Hippocampal formation (tissue), 2 donors: ENCODE data around the gene ELMO1.

ENCODE experiments used
- DNase-seq, 2 donors: peaks; one replicate each; lab custom pipeline; 2025; lab: John Stamatoyannopoulos, UW

Gene ELMO1

DNA sequence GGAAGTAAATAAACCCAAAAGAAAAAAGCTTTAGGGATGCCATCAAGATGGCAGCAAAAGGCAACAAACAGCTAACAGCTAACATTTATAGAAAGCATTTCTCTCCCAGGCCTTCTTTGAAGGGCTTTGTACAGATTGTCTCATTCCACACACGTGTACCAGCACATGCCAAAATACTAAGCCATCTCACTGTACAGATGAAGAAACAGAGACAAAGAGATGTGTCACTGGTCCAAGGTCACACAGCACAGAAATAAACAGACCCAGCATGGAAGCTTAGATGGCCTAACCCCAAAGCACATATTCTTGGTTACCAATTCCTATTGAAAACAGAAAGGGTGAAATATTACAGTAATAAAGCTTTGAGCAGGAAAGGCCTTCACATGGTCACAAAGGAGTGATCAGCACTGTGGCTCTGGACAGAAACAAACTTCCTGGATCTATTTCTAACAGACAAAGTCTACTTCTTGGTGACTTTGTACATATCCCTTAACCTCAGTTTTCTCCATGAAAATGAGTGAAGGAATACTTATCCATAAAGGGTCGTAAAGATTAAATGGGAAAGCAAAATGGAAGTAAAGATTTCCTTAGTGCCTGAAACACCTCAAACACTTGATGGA lies 346.0 kb downstream of the ELMO1 start:
- no peak for DNase-seq

DNA sequence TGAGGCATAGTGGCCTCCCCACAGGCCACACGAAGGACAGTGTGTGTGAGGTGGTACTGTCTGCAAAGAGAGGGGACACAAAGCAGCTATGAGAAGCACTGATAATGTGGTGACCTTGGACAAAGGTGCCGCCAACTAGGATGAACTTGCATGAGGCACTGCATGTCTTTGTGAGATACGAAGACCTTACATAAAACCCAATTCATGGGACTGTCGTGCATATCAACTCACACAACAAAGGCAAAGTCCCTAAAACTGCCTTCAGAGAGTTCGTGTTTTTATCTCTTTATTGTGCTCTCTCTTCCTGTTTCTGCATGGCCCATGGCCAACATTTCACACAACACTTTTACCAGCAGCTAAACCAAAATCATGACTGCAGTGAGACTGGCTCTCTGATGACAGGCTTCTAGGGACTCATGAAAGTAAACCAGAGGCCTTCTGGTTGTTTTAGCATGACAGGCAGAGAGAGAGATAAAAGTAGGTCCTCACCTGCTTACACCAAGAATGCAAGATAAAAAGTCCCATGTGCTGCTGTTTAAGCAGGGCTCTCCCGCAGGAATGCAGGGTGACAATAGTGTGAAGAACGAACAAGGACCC lies 347.8 kb downstream of the ELMO1 start:
- DNase-seq = no peak

DNA sequence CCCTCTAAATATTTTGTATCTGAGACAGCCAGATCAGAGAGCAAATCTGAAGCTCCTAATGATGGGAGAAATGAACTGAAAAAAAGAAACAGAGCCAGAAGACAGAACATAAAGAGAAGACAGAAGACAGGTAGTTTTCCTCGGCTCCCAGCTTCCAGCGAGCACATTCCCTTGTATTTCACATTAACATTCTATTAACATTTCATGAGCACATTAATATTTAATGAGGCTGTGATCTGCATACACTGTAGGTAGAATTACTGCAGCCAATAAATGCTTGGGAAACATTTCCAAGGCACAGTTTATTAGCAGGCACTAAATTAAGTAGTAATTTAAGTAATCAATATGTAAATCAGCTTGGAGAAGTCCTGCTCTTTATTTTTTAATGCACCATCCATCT lies 349.9 kb downstream of the ELMO1 start:
- no peak for DNase-seq

DNA sequence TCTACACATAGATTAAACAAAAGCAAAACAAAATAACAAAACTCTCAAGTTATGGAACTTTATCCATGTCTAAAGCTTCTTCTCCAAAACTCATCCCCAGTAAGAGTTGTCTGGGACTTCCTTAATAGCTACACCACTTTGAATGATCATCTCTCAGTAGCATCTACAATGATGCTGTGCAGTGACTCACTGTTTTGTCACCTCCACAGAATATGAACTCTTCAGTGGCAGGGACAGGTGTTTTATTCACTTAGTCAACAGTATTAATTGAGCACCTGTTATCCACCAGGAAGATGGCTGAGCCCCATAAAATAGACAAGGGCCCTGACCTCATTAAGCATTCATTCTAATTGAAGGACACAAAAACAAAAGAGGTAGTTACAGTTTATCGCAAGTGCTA lies 350.7 kb downstream of the ELMO1 start:
- no peak for DNase-seq

DNA sequence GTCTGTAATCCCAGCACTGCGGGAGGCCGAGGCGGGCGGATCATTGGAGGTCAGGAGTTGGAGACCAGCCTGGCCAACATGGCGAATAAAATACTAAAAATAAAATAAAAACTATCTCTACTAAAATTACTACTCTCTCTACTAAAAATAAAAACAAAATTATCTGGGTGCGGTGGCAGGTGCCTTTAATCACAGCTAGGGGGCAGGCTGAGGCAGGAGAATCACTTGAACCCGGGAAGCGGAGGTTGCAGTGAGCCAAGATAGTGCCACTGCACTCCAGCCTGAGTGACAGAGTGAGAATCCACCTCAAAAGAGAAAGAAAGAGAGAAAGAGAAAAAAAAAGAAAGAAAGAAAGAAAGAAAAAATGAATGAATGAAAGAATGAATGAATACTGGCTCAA lies 351.4 kb downstream of the ELMO1 start:
- DNase-seq = no peak

DNA sequence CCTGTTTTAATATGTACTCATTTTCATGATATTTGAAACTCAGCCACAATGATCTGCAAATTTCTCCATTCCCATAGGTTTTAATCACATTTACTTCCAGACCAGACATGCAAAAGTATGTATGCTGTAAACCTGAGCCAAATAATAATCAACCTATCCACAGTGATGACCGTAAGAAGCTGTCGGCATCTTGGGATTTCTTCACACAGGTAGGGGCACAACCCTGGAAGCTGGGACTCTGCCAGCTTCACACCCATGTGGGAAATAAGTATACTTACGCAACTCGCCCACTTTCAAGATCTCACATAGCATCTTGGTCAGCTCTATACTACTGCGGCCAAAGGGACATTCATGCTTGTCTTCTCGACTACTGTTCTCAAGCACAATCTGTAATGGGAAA lies 352.3 kb downstream of the ELMO1 start:
- no peak for DNase-seq

DNA sequence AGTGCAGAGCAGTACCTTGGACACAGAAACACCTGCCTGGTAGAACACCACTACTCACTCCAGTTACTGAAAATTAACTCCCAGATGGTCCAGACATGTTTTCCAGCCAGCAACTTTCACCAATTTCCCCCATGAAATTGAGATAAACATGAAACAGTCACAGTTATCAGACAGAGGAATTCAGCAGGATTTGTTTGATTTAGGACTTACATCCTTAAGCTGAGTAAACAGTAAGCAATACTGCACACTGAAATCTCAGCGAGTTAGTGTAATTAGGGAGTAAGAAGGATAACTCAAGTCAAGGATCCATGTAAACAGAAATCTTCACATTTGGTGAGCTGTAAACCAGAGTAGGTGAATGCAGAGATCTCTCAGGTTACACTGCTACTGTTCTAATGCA lies 353.5 kb downstream of the ELMO1 start:
- DNase-seq = no peak

DNA sequence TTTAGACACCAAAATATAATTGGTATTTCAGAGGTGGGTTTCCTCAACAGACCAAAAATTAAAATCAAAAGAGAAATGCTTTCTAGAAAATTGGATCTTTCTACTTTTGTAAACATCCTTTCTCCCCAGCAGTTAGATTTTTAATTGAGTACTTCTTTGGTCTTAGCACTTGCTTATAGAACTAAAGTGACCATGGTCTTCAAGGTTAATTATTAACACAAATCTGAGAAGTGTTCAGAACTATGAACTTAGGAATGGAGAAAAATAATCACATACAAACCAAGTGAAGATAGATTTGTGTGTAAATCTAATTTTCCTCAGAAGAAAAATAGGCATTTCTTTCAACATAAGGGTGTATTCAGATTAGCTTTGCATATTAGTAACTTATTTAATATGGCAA lies 355.4 kb downstream of the ELMO1 start:
- no peak for DNase-seq

DNA sequence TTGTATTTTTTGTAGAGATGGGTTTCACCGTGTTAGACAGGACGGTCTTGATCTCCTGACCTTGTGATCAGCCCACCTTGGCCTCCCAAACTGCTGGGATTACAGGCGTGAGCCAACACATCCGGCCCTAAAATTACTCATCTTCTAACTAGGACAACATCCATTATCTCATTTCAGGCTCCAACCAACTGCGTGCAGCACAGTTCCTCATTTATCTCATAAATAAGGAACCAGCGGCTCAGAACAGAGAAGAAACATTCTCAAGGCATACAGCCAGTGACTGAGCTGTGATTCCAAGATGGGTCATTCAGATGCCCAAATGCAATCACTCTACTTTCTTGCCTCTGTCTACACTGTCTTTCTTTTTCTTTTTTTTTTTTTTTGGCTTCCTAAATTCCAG lies 356.1 kb downstream of the ELMO1 start:
- no peak for DNase-seq

DNA sequence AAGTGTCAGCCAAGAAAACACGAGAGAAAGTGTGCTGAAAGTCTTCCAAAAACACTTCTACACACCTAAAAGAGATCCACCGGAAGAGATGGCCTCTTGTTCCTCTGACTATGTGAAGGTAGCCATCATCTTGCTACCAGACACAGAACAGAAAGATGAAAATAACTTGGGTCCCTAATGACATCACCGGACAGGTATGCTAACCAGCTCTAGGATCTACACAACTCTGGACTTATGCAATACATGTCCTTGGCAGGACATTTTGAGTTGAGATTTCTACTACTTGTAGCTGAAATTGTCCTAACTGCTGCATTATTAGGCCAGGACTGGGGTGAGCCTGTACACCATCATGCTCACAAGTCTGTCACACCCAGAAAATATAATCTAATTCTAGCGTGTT lies 358.7 kb downstream of the ELMO1 start:
- no peak for DNase-seq

DNA sequence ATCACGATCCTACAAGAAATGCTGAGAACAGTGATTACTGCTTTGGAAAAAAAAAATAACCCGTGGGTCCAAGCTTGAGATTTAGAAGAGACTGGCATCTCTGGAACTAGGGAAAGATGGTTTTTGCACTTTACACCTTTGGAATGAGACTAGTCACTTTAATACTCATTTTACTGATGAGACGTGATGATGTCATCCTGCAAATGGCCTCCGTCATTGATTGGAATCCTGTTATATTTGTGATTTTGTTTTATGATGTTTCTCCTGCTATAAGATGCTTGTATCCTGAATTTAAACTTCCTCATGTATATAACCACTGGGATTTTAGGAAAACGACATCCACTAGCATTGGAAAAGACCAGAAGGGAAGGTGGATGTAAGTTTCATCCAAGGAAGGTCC lies 363.1 kb downstream of the ELMO1 start:
- DNase-seq = no peak

DNA sequence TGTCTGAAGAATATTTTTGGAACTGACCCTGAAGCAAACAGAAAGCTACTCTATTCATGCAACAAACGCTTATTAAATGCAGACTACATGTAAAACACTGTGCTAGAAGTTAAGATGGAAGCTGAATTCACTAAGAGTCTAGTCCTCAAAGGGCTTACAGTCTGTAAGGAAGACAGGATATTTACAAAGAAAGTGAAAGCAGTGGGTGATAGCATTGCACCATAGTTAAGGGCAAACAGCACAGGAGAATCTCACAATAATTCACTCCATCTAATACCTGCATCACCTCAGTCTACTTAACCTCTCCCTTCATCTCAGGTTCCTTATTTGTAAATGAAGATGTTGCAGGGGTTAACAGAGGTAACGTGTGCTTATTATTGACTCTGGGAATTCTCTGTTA lies 364.4 kb downstream of the ELMO1 start:
- no peak for DNase-seq

DNA sequence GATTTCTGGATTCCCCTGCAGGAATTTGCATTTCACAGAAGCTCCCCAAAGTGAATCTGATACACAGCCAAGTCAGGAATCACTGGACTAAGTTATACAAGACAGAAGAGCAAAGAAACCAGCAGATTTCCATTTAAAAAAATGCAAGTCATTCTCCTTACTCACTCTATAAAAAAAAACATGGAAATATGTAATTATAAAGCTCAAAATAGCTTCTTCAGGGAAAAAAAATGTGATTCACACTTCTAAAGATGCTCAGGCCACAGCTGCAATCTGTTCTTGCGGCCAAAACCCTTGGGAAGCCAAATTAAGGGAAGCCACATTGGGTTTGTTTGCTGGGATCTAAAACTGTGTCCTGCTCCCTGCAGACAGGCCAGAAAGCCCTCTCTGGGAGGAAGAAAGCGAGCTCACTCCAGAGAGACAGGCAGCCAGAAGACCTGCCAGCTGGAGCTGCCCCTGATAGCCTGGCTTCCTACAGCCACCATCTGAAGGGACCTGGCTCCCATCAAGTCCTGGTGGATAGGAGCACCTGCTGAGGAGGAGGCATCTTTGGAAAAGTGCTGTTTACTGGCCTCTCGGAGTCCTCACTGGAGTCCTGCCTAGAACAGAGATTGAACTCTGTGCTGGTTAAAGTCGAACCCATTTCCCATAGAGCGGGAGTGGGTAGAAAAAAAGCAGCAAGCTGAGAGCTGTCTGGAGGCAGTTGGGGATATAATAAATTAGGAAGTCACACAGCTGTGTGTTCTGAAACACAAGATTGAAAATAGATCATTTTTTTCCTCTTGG lies 365.2 kb downstream of the ELMO1 start:
- DNase-seq = no peak

DNA sequence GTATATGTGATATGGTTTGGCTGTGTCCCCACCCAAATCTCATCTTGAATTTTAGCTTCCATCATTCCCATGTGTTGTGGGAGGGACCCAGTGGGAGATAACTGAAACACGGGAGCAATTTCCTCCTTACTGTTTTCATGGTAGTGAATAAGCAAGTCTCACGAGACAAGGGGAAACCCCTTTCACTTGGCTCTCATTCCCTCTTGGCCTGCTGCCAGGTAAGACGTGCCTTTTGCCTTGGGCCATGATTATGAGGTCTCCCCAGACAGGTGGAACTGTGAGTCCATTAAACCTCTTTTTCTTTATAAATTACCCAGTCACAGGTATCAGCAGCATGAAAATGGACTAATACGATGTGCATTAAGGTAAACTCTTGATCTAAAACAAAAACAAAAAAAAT lies 367.2 kb downstream of the ELMO1 start:
- DNase-seq = no peak

DNA sequence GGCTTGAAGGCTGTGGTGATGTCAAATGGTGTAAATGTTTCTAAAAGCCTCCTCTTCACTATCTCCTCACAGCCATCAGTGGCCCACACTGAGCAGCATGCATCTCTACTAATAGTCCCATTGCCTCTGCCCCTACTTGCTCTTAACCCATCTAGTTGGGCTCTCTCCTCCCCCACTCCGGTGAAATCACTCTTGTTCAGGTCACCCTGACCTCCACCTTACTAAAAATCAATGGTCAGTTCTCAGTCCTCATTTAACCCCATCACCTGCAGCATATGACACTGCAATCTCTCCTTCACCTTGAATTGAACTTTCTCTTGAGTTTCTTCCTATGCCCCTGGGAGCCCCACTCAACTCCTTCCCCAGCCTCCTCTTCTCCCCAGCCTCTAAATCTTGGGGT lies 369.2 kb downstream of the ELMO1 start:
- DNase-seq = no peak

DNA sequence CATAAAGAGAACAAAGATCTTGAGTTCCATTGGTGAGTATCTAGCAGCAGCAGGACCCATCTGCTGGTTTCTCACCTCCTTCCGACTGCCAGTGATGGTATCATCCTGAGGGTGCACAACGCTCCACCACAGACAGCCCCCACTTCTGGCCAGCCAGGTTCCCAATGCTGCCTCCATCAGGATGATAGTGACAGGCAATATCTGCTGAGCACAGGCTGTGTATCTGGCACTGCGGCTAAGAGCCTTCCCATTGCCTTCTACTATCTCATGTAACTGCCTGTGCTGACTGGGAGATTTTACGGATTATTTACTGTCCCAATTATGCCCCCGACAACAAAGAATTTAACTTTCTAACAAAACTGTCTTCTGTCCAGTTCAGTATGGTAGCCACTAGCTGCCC lies 372.0 kb downstream of the ELMO1 start:
- DNase-seq = no peak

DNA sequence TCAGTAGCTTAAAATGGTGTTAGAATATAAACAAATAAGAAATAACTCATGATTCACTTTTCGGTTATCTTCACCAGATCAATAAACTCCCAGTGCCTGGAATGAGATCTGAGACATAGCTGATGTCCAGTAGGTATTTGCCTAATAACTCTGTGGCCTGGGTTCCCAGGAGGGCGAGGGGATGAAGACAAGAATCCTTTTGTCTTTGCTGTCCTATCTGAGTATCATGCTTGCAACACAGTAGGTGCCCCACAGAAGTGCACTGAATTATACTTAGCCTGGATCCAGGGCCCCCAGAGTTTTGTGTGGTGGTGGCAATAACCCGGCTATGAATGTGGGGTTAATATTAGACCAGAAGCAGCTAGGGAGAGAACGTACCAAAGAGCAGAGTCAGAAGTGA lies 374.3 kb downstream of the ELMO1 start:
- DNase-seq = no peak

DNA sequence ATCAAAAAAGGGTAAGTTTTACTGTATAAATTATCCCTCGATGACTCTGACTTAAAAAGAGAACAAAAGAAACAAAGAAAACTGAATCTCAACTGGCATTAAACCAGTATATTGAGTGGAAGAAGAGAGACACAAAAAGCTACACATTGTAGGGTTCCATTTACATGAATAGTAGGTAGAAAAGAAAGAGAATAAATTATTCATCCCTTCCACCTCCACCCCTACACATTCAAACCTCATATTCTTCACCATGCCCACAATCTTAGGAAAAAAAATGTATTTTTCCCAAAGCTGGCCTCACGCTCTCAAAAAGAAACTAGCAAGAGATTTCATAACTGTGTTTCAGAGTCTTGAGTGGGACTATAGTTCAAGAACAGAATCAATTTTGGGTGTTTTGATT lies 377.5 kb downstream of the ELMO1 start:
- no peak for DNase-seq

DNA sequence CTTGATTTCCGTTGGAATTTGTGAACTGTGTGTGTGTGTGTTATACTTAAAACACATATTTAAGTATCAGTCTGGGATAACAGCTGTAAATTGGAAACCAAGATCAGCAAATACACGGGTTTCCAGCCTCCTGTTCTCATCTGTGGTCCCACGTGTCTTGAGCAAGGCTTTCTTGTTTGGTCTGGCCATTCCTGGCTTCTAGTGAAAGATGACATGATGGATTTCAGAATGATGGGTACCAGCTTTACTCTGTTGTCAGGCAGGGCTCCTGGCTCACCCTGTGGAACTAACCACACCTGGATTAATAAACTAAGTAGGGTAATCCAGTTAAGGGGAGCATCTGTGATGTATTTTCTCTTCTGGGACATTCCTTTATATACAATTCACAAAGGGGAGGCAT lies 378.2 kb downstream of the ELMO1 start:
- no peak for DNase-seq

DNA sequence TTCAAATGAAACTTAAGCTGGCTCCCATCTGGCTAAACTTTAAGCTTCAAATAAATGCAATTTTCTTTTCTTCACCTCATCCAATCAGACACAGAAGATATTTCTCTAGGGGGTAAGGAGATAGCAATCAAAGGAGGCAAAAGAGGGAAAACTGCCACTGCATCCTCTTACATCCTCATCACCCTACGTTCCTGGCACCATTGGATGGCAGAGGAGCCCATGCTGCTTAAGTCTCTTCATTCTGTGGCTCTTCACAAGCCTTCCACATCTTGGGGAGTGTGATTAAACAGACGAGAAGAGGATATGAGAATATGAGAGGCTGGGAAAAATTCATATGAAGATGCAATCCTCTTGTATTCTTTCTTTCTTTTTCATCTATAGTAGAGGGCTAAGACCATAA lies 378.6 kb downstream of the ELMO1 start:
- no peak for DNase-seq

DNA sequence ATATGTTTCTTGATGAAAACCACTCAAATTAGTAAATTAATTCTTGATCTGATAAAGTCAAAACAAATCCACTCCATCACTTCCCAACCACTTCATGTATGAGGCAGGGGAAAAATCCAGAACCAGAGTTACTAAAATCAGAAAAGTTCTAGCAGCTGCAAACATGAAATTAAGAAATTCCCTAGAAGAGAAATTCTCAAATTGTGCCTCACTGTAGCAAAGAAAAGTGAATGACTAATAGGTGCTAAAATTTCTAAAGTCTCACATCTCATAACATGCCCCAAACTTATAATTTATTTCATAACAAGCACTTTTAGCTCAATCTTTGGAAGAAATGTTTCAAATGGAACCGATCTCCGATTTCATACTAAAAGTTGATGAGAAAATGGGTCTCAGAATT lies 379.3 kb downstream of the ELMO1 start:
- no peak for DNase-seq

DNA sequence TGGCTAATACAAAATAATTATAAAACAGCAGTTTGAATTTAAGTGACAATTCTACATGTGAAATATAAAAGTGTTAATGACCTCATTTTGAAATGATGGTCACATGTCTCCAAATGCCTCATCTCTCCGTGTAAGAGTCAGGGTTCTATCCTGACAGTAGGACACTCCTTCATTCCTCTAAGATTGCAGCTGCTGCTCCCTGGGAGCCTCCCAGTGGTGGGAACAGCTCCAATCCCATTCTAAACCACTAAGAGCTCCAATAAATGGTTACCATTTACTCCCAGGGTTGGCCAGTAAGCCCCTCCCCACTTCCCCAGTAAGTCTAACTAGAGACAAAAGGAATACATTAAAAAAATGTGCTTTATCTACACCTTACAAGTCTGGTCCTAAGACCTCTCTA lies 379.8 kb downstream of the ELMO1 start:
- DNase-seq = no peak

DNA sequence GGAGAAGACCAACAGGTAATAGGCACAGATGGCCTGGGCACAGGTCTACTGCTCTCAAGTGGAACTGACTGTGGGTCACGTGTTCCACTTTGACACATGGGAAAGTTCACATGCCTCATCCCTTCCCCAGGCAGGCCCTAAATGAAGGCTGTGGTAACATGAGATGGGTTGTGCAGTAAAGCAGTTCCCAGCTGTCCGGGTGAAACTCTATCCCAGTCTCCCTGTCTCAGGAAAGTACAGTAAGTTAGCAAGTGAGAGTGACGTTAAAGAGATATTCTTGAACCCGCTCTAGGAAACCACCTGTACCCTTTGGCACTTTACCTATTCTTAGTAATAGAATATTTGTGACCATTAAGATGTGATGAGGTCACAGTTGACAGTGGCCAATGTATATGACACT lies 380.6 kb downstream of the ELMO1 start:
- no peak for DNase-seq
